PC-3 (cell line): ENCODE measurements around the gene USP54. TPM values are rescaled to one million over a fixed set of nuclear protein-coding genes. Genes with fewer than 3 reads are reported as not detected.
A peak's percentile ranks its signal among the peaks of the same experiment; 100 is the strongest.

Experiments
- ATAC-seq: fragments of 200-7000 bp; cut with Tn5 transposase; 2 replicates; pipeline ENCODE4 v1.9.1; 2020; ENCODE audit warnings: mild to moderate bottlenecking, moderate library complexity
- BruUV-seq: library from RNA; stranded (reverse); fragments of 400-500 nt; replicated peaks from 2 replicates; lab custom pipeline; 2021; lab: Mats Ljungman, UMichigan
- CTCF ChIA-PET: fragments of 300-600 bp; sonication (Branson Sonifier 250); formaldehyde crosslinking; loops from one replicate; lab custom pipeline; 2022; ENCODE audit warnings: antibody characterized with exemption; lab: Charles Lee
- POLR2A ChIA-PET: fragments of 300-600 bp; sonication (Branson Sonifier 250); formaldehyde crosslinking; loops from one replicate; lab custom pipeline; 2022; ENCODE audit warnings: antibody characterized with exemption; ENCODE audit not compliant: unreplicated experiment; lab: Charles Lee
- DNase-seq: peaks from one replicate; pipeline ENCODE4 v3.0.0-alpha.2; 2015
- H2AFZ ChIP-seq: fragments of 300-600 bp; sonication (generic); 2 replicates; pipeline ENCODE4 v1.6.0; 2016; ENCODE audit warnings: antibody characterized with exemption, low read length
- H3F3A ChIP-seq: fragments of 300-600 bp; sonication (generic); one replicate; pipeline ENCODE4 v1.6.0; 2017; ENCODE audit warnings: antibody characterized with exemption, low read length, control low read depth, mild to moderate bottlenecking; ENCODE audit not compliant: unreplicated experiment
- H3K27ac ChIP-seq: fragments of 300-600 bp; sonication (generic); 2 replicates; pipeline ENCODE4 v1.5.1; 2016; ENCODE audit warnings: mild to moderate bottlenecking, low read length
- H3K27me3 ChIP-seq: fragments of 300-600 bp; sonication (generic); 2 replicates; pipeline ENCODE4 v1.6.1; 2016; ENCODE audit warnings: low read length, mixed read lengths
- H3K36me3 ChIP-seq: fragments of 300-600 bp; sonication (generic); 2 replicates; pipeline ENCODE4 v1.6.1; 2016; ENCODE audit warnings: low read depth, mixed run types, low read length, mixed read lengths
- H3K4me1 ChIP-seq: fragments of 300-600 bp; sonication (generic); 2 replicates; pipeline ENCODE4 v1.5.1; 2016; ENCODE audit warnings: low read length; ENCODE audit not compliant: insufficient read depth
- H3K4me2 ChIP-seq: fragments of 300-600 bp; sonication (generic); 2 replicates; pipeline ENCODE4 v1.6.0; 2016; ENCODE audit warnings: low read length
- H3K4me3 ChIP-seq: fragments of 300-600 bp; sonication (generic); 2 replicates; pipeline ENCODE4 v1.5.1; 2016; ENCODE audit warnings: mild to moderate bottlenecking, low read length, mixed read lengths
- H3K79me2 ChIP-seq: fragments of 300-600 bp; sonication (generic); 2 replicates; pipeline ENCODE4 v1.6.1; 2017; ENCODE audit warnings: low read length, mixed read lengths
- H3K9ac ChIP-seq: fragments of 300-600 bp; sonication (generic); 2 replicates; pipeline ENCODE4 v1.6.0; 2016; ENCODE audit warnings: mild to moderate bottlenecking, low read length
- H3K9me2 ChIP-seq: fragments of 300-600 bp; sonication (generic); replicated peaks from 2 replicates; pipeline ENCODE4 v1.6.1; 2016; ENCODE audit warnings: mixed run types, low read length, mixed read lengths
- H3K9me3 ChIP-seq: fragments of 300-600 bp; sonication (generic); 2 replicates; pipeline ENCODE4 v1.6.1; 2016; ENCODE audit warnings: low read length, mixed read lengths
- H4K20me1 ChIP-seq: fragments of 300-600 bp; sonication (generic); 2 replicates; pipeline ENCODE4 v1.6.1; 2016; ENCODE audit warnings: low read length, mixed read lengths
- CTCF ChIP-seq: fragments of 300-600 bp; sonication (generic); conservative IDR thresholded peaks from 2 replicates; pipeline ENCODE4 v1.5.1; 2017; ENCODE audit warnings: antibody characterized with exemption, low read depth, mild to moderate bottlenecking, low read length
- EZH2 ChIP-seq: fragments of 300-600 bp; sonication (generic); IDR thresholded peaks from one replicate; pipeline ENCODE4 v1.6.1; 2017; ENCODE audit warnings: antibody characterized with exemption, mild to moderate bottlenecking, low read length; ENCODE audit not compliant: unreplicated experiment
- EZH2phosphoT487 ChIP-seq: fragments of 300-600 bp; sonication (generic); IDR thresholded peaks from 2 replicates; pipeline ENCODE4 v1.6.1; 2018; ENCODE audit warnings: mild to moderate bottlenecking, antibody characterized with exemption, low read length, borderline replicate concordance
- intact Hi-C: fragments of 100-400 bp; cut with micrococcal nuclease; formaldehyde crosslinking; loops from 2 replicates; pipeline ENCODE4 v1.9.0; 2023
- total RNA-seq: library from RNA; depleted of rRNA; stranded (reverse); fragments of >200 nt; gene quantifications from 2 replicates; pipeline ENCODE4 v1.2.3, GENCODE V29; 2014

The USP54 gene
- total RNA-seq, 1 experiment from 2014 or later: 43.7 TPM

GRCh38 chr10:73459683-73460314 is 131.3 kb downstream of the USP54 start:
- Histone ChIP-seq H4K20me1 (no peaks in the 10 kb centered on the region), H3K27ac (no peak overlapping the region), H3K9me2 (no peaks in the 10 kb centered on the region), H3K9ac (no peak overlapping the region), H3K4me3 (no peak overlapping the region), H3K36me3 (peaks cover 2% of the 10 kb centered on the region; the same call in 1 of the 2 replicates), H3K27me3 (no peaks in the 10 kb centered on the region), H3K4me1 (no peaks in the 10 kb centered on the region), H2AFZ (no peak overlapping the region), H3K9me3 (no peaks in the 10 kb centered on the region), H3F3A (no peaks in the 10 kb centered on the region), H3K79me2 (no peaks in the 10 kb centered on the region), H3K4me2 (no peak overlapping the region)
- ATAC-seq: no peak
- POLR2A ChIA-PET: interaction anchor here (0.6 kb wide), 1 partner anchor 663 kb away, joined by 4 read pairs; no protein-coding TSS in a partner anchor
- no TSS peak for BruUV-seq
- intact Hi-C loops: no loop called here
- no peak for TF ChIP-seq EZH2
- no peak for TF ChIP-seq CTCF
- no peak for TF ChIP-seq EZH2phosphoT487
- no peak for DNase-seq
- CTCF ChIA-PET: no interaction called here

GRCh38 chr10:73456187-73456890 is 134.8 kb downstream of the USP54 start:
- BruUV-seq: no TSS peak
- ChIA-PET POLR2A (interaction anchor here (0.7 kb wide), 1 partner anchor 42 kb away, joined by 3 read pairs; no protein-coding TSS in a partner anchor), CTCF (interaction anchor here (0.6 kb wide), 2 partner anchors 14 to 193 kb away, joined by 3 to 4 read pairs; no protein-coding TSS in a partner anchor)
- no peaks in the 10 kb centered on the region for H3K9me3 ChIP-seq
- H3K27me3 ChIP-seq: no peaks in the 10 kb centered on the region
- H2AFZ ChIP-seq: no peak overlapping the region
- intact Hi-C loops: no loop called here
- no peak overlapping the region for H3K27ac ChIP-seq
- H3F3A ChIP-seq: no peaks in the 10 kb centered on the region
- DNase-seq (no peak), ATAC-seq (no peak)
- H3K4me2 ChIP-seq: no peak overlapping the region
- H3K9me2 ChIP-seq: no peaks in the 10 kb centered on the region
- peak; percentile 51 for TF ChIP-seq CTCF
- no peak for TF ChIP-seq EZH2phosphoT487
- no peaks in the 10 kb centered on the region for H4K20me1 ChIP-seq
- no peak overlapping the region for H3K4me3 ChIP-seq
- no peak overlapping the region for H3K9ac ChIP-seq
- peaks cover 6% of the 10 kb centered on the region; the same call in 1 of the 2 replicates for H3K36me3 ChIP-seq
- no peaks in the 10 kb centered on the region for H3K4me1 ChIP-seq
- H3K79me2 ChIP-seq: no peaks in the 10 kb centered on the region
